Activated naive CD8-positive, alpha-beta T cell treated with anti-CD3 and anti-CD28 coated beads, Interleukin-2, amount 10 ng/mL, durations not matched to agents 7 days and 5 days (primary cell): Measurements from ENCODE around the gene LRRK1. TPM values are rescaled to one million over a fixed set of nuclear protein-coding genes. Genes with fewer than 3 reads are reported as not detected.

Experiments
- ATAC-seq: fragments of 150-1000 bp; cut with Tn5 transposase; one replicate; pipeline ENCODE4 v1.10.0; 2021; ENCODE audit warnings: low read depth, moderate library complexity
- POLR2A ChIA-PET: fragments of 350-600 bp; sonication (Branson Sonifier 250); formaldehyde crosslinking; loops from one replicate; lab custom pipeline; 2021; ENCODE audit warnings: antibody characterized with exemption; lab: Charles Lee
- DNase-seq: peaks from one replicate; pipeline ENCODE4 v3.0.0; 2021
- H3K27ac Mint-ChIP-seq: one replicate; pipeline ENCODE4 v1.8.0; 2022; ENCODE audit warnings: mild to moderate bottlenecking, mixed read lengths
- H3K27me3 Mint-ChIP-seq: one replicate; pipeline ENCODE4 v1.8.0; 2022; ENCODE audit warnings: mild to moderate bottlenecking, moderate library complexity, mixed read lengths
- H3K36me3 Mint-ChIP-seq: one replicate; pipeline ENCODE4 v1.8.0; 2021; ENCODE audit warnings: mild to moderate bottlenecking, mixed read lengths
- H3K4me1 Mint-ChIP-seq: one replicate; pipeline ENCODE4 v1.8.0; 2021; ENCODE audit warnings: mixed read lengths
- H3K4me3 Mint-ChIP-seq: one replicate; pipeline ENCODE4 v1.8.0; 2022; ENCODE audit warnings: mild to moderate bottlenecking, moderate library complexity, mixed read lengths
- H3K9me3 Mint-ChIP-seq: one replicate; pipeline ENCODE4 v1.8.0; 2021; ENCODE audit warnings: mixed read lengths
- total RNA-seq, 2 experiments: library from RNA; stranded (reverse); gene quantifications; one replicate each; pipeline ENCODE4 v1.2.3, GENCODE V29; 2021

Gene LRRK1
- total RNA-seq, 2 experiments from 2014 or later: 0.48 to 0.97 TPM

- POLR2A ChIA-PET: no interaction called here
- no peaks in the 10 kb centered on the region for H3K36me3 Mint-ChIP-seq
- ATAC-seq: no peak
- H3K4me3 Mint-ChIP-seq: no peak overlapping the region
- no peak overlapping the region for H3K27ac Mint-ChIP-seq
- H3K4me1 Mint-ChIP-seq: no peaks in the 10 kb centered on the region
- no peaks in the 10 kb centered on the region for H3K9me3 Mint-ChIP-seq
- no peak for DNase-seq
- peaks cover 46% of the 10 kb centered on the region for H3K27me3 Mint-ChIP-seq
Measured at GRCh38 chr15:100995471-100996430, 76.6 kb downstream of the LRRK1 start.

- Mint-ChIP-seq H3K27me3 (peaks cover 31% of the 10 kb centered on the region), H3K36me3 (no peaks in the 10 kb centered on the region), H3K27ac (no peak overlapping the region), H3K4me1 (no peaks in the 10 kb centered on the region), H3K9me3 (no peaks in the 10 kb centered on the region), H3K4me3 (no peak overlapping the region)
- ATAC-seq (no peak), DNase-seq (no peak)
- POLR2A ChIA-PET: no interaction called here
Measured at GRCh38 chr15:100997442-100997841, 78.3 kb downstream of the LRRK1 start.

GRCh38 chr15:100998630-100999029, 79.5 kb downstream of the LRRK1 start:
- no peak overlapping the region for H3K4me3 Mint-ChIP-seq
- peaks cover 26% of the 10 kb centered on the region for H3K27me3 Mint-ChIP-seq
- DNase-seq (no peak), ATAC-seq (no peak)
- POLR2A ChIA-PET: no interaction called here
- H3K4me1 Mint-ChIP-seq: no peaks in the 10 kb centered on the region
- H3K27ac Mint-ChIP-seq: no peak overlapping the region
- H3K36me3 Mint-ChIP-seq: no peaks in the 10 kb centered on the region
- H3K9me3 Mint-ChIP-seq: no peaks in the 10 kb centered on the region

- POLR2A ChIA-PET: no interaction called here
- Mint-ChIP-seq H3K36me3 (no peaks in the 10 kb centered on the region), H3K9me3 (no peaks in the 10 kb centered on the region)
Measured at GRCh38 chr15:100999369-100999768, 80.2 kb downstream of the LRRK1 start.

GRCh38 chr15:101000271-101000681, 81.1 kb downstream of the LRRK1 start:
- ATAC-seq: no peak
- Mint-ChIP-seq H3K27ac (no peak overlapping the region), H3K4me3 (no peak overlapping the region), H3K36me3 (no peaks in the 10 kb centered on the region), H3K9me3 (no peaks in the 10 kb centered on the region), H3K27me3 (peaks cover 26% of the 10 kb centered on the region), H3K4me1 (no peaks in the 10 kb centered on the region)
- POLR2A ChIA-PET: no interaction called here
- DNase-seq: no peak

More at GRCh38 chr15:100999369-100999768, 80.2 kb downstream of the LRRK1 start:
- Mint-ChIP-seq H3K4me3 (no peak overlapping the region), H3K4me1 (no peaks in the 10 kb centered on the region), H3K27ac (no peak overlapping the region), H3K27me3 (peaks cover 26% of the 10 kb centered on the region)
- DNase-seq: no peak
- ATAC-seq: no peak

GRCh38 chr15:101001056-101001455, 81.9 kb downstream of the LRRK1 start:
- POLR2A ChIA-PET: no interaction called here
- Mint-ChIP-seq H3K9me3 (no peaks in the 10 kb centered on the region), H3K4me1 (no peaks in the 10 kb centered on the region), H3K36me3 (no peaks in the 10 kb centered on the region), H3K27ac (no peak overlapping the region), H3K4me3 (no peak overlapping the region), H3K27me3 (peaks cover 26% of the 10 kb centered on the region)
- DNase-seq: no peak
- ATAC-seq: no peak

GRCh38 chr15:101001796-101002195, 82.6 kb downstream of the LRRK1 start:
- H3K4me1 Mint-ChIP-seq: no peaks in the 10 kb centered on the region
- H3K27me3 Mint-ChIP-seq: peaks cover 27% of the 10 kb centered on the region
- DNase-seq (no peak), ATAC-seq (no peak)
- H3K9me3 Mint-ChIP-seq: no peaks in the 10 kb centered on the region
- POLR2A ChIA-PET: no interaction called here
- no peaks in the 10 kb centered on the region for H3K36me3 Mint-ChIP-seq
- no peak overlapping the region for H3K27ac Mint-ChIP-seq
- H3K4me3 Mint-ChIP-seq: no peak overlapping the region

GRCh38 chr15:101003081-101003480, 83.9 kb downstream of the LRRK1 start:
- no peak for ATAC-seq
- H3K27me3 Mint-ChIP-seq: peaks cover 23% of the 10 kb centered on the region
- peaks cover 7% of the 10 kb centered on the region for H3K4me1 Mint-ChIP-seq
- no peak for DNase-seq
- H3K36me3 Mint-ChIP-seq: no peaks in the 10 kb centered on the region
- no peak overlapping the region for H3K27ac Mint-ChIP-seq
- no peak overlapping the region for H3K4me3 Mint-ChIP-seq
- POLR2A ChIA-PET: no interaction called here
- no peaks in the 10 kb centered on the region for H3K9me3 Mint-ChIP-seq

- Mint-ChIP-seq H3K9me3 (no peaks in the 10 kb centered on the region), H3K4me3 (no peak overlapping the region), H3K27ac (no peak overlapping the region), H3K27me3 (peaks cover 20% of the 10 kb centered on the region), H3K36me3 (no peaks in the 10 kb centered on the region), H3K4me1 (peaks cover 8% of the 10 kb centered on the region)
- ATAC-seq (no peak), DNase-seq (no peak)
- POLR2A ChIA-PET: no interaction called here
Measured at GRCh38 chr15:101003706-101004105, 84.5 kb downstream of the LRRK1 start.

GRCh38 chr15:101004500-101004899, 85.3 kb downstream of the LRRK1 start:
- Mint-ChIP-seq H3K27ac (no peak overlapping the region), H3K4me3 (no peak overlapping the region), H3K36me3 (no peaks in the 10 kb centered on the region), H3K4me1 (peaks cover 9% of the 10 kb centered on the region), H3K9me3 (no peaks in the 10 kb centered on the region), H3K27me3 (peaks cover 16% of the 10 kb centered on the region)
- DNase-seq (no peak), ATAC-seq (no peak)
- POLR2A ChIA-PET: no interaction called here

GRCh38 chr15:101004986-101005747, 86.0 kb downstream of the LRRK1 start:
- H3K36me3 Mint-ChIP-seq: no peaks in the 10 kb centered on the region
- peaks cover 9% of the 10 kb centered on the region for H3K27me3 Mint-ChIP-seq
- H3K9me3 Mint-ChIP-seq: no peaks in the 10 kb centered on the region
- peaks cover 9% of the 10 kb centered on the region for H3K4me1 Mint-ChIP-seq
- POLR2A ChIA-PET: no interaction called here
- H3K4me3 Mint-ChIP-seq: no peak overlapping the region
- no peak overlapping the region for H3K27ac Mint-ChIP-seq
- ATAC-seq: no peak
- DNase-seq: no peak

- POLR2A ChIA-PET: interaction anchor here (0.7 kb wide), 1 partner anchor 573 kb away, joined by 4 read pairs; no protein-coding TSS in a partner anchor
- peak overlapping the region; percentile 85 for H3K4me3 Mint-ChIP-seq
- H3K27me3 Mint-ChIP-seq: peaks cover 7% of the 10 kb centered on the region
- H3K9me3 Mint-ChIP-seq: no peaks in the 10 kb centered on the region
- peak; percentile 30 for ATAC-seq
- H3K36me3 Mint-ChIP-seq: no peaks in the 10 kb centered on the region
- H3K27ac Mint-ChIP-seq: no peak overlapping the region
- H3K4me1 Mint-ChIP-seq: peaks cover 9% of the 10 kb centered on the region
- peak; percentile 60 for DNase-seq
Measured at GRCh38 chr15:101006931-101007691, 88.0 kb downstream of the LRRK1 start.
